ENCODE data around the gene ERBB4. TPM values are rescaled to one million over a fixed set of nuclear protein-coding genes. Genes with fewer than 3 reads are reported as not detected.

The ERBB4 gene
- total and polyA plus RNA-seq, 10 of the 15 experiments (the other 5 are each of a cell fraction or from before 2014, with no cell fraction given), result under 0.01 to 0.23 (median 0.01) TPM; not detected in 4

GRCh38 chr2:211367711-211368110 is 1170.9 kb downstream of the ERBB4 start (continued):
- TF ChIP-seq RCOR1 (conservative IDR thresholded peaks at IDR 0.05; ENCODE audit: low read depth, low read length) (no peak), BMI1 (IDR thresholded peaks at IDR 0.05; ENCODE audit: borderline replicate concordance) (no peak), ZNF217 (IDR thresholded peaks at IDR 0.05) (peak; percentile 76; the same call in 1 of the 2 replicates), KLF5 (IDR thresholded peaks at IDR 0.05; ENCODE audit: partially characterized antibody) (no peak), RELA (IDR thresholded peaks at IDR 0.05; ENCODE audit: borderline replicate concordance, partially characterized antibody) (no peak), IRF5 (IDR thresholded peaks at IDR 0.05; ENCODE audit: borderline replicate concordance) (no peak), KAT2A (conservative IDR thresholded peaks at IDR 0.05; ENCODE audit: control insufficient read depth, low read depth, low read length) (no peak), NR2F1 (conservative IDR thresholded peaks at IDR 0.05) (0 out of 2 replicates have a peak, but pooled peaks have one; percentile 32), PBX3 (IDR thresholded peaks at IDR 0.05; ENCODE audit: insufficient replicate concordance, low read depth, low read length) (no peak), ZBTB11 (CRISPR knock-in tag; IDR thresholded peaks at IDR 0.05) (no peak), ZNF622 (IDR thresholded peaks at IDR 0.05) (no peak), MYC (IDR thresholded peaks at IDR 0.05; ENCODE audit: insufficient read depth, insufficient read length, insufficient replicate concordance, low read length, severe bottlenecking) (no peak), RB1 (IDR thresholded peaks at IDR 0.05; ENCODE audit: borderline replicate concordance) (no peak), CUX1 (IDR thresholded peaks at IDR 0.05; ENCODE audit: insufficient replicate concordance, low read depth, low read length) (no peak), PKNOX1 (IDR thresholded peaks at IDR 0.05) (peak; percentile 5; the same call in 1 of the 2 replicates), CEBPB (IDR thresholded peaks at IDR 0.05; ENCODE audit: borderline replicate concordance in 1 of 2, low read depth in 2 of 2, low read length in 2 of 2) (no peak), MEF2B (IDR thresholded peaks at IDR 0.05; ENCODE audit: partially characterized antibody, poor library complexity, severe bottlenecking) (peak; percentile 78)
